Osteoblast (primary cell): ENCODE results near the gene RAD50. TPM values are rescaled to one million over a fixed set of nuclear protein-coding genes. Genes with fewer than 3 reads are reported as not detected.

Experiments
- DNase-seq: peaks from one replicate; pipeline ENCODE4 v3.0.0; 2011; ENCODE audit warnings: low spot score, mixed read lengths; ENCODE audit not compliant: insufficient read length; ENCODE audit errors: missing footprints
- H2AFZ ChIP-seq: 2 replicates; pipeline ENCODE4 v1.6.0; 2011; ENCODE audit warnings: mild to moderate bottlenecking, low read length
- H3K27ac ChIP-seq: 2 replicates; pipeline ENCODE4 v1.5.1; 2011; ENCODE audit warnings: mild to moderate bottlenecking, low read depth, low read length, moderate library complexity
- H3K27me3 ChIP-seq: 2 replicates; pipeline ENCODE4 v1.6.0; 2012; ENCODE audit warnings: mild to moderate bottlenecking, control low read depth, inconsistent platforms, low read length, moderate library complexity; ENCODE audit not compliant: insufficient read depth
- H3K36me3 ChIP-seq: 2 replicates; pipeline ENCODE4 v1.5.1; 2011; ENCODE audit warnings: mild to moderate bottlenecking, low read length, control low read depth, moderate library complexity; ENCODE audit not compliant: insufficient read depth
- H3K4me1 ChIP-seq: 2 replicates; pipeline ENCODE4 v1.5.1; 2011; ENCODE audit warnings: mild to moderate bottlenecking, low read length, control low read depth, moderate library complexity; ENCODE audit not compliant: insufficient read depth
- H3K4me2 ChIP-seq: 2 replicates; pipeline ENCODE4 v1.6.0; 2011; ENCODE audit warnings: mild to moderate bottlenecking, low read length; ENCODE audit not compliant: insufficient read depth
- H3K4me3 ChIP-seq: fragments of 200-600 bp; sonication (generic); 3 replicates; pipeline ENCODE4 v1.5.1; 2012; ENCODE audit warnings: mild to moderate bottlenecking, low read length, inconsistent platforms; ENCODE audit not compliant: insufficient read depth
- H3K79me2 ChIP-seq: 2 replicates; pipeline ENCODE4 v1.6.0; 2012; ENCODE audit warnings: mild to moderate bottlenecking, low read length, control low read depth, inconsistent platforms; ENCODE audit not compliant: insufficient read depth
- H3K9me3 ChIP-seq: 2 replicates; pipeline ENCODE4 v1.5.1; 2011; ENCODE audit warnings: low read depth, low read length, control low read depth
- H4K20me1 ChIP-seq: 2 replicates; pipeline ENCODE4 v1.6.0; 2012; ENCODE audit warnings: mild to moderate bottlenecking, low read length, control low read depth; ENCODE audit not compliant: insufficient read depth
- total RNA-seq: library from RNA; depleted of rRNA; stranded (reverse); fragments of >200 nt; gene quantifications from 2 replicates; pipeline ENCODE4 v1.2.3, GENCODE V29; 2012
- TF ChIP-seq, protein P1 (sequence below): IDR thresholded peaks from 2 replicates; pipeline ENCODE4 v1.5.1; 2011; ENCODE audit warnings: mild to moderate bottlenecking, low read depth, low read length, moderate library complexity; ENCODE audit errors: extremely low read depth

The RAD50 gene
- total RNA-seq, 1 donor = 39.4 TPM

DNA sequence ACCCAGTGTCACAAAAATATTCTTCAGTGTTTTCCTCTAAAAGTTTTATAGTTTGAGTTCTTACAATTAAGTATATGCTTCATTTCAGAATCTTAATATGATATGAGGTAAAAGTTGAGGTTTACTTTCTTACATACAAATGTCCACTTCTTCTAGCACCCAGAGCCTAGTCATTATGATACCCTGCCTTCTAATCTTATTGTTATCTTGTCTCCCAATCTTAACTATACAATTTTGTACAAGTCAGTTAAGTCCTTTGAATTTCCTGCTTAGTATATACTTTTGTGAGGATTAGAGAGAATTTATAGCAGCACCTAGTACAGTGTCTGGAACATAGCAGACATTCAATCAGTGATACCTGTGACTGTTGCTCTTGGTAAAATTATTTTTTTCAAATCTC, 29.3 kb downstream of the RAD50 start:
- no peaks in the 10 kb centered on the region for H3K27me3 ChIP-seq

DNA sequence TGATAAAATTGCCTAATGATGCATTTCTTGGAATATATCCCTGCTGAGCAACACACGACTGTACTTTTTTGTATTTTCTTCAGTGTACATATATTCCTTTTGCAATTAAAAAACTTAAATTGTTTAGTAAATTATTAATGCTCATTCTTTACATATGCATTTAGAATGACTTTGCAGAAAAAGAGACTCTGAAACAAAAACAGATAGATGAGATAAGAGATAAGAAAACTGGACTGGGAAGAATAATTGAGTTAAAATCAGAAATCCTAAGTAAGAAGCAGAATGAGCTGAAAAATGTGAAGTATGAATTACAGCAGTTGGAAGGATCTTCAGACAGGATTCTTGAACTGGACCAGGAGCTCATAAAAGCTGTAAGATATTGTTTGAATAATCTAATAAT, 32.7 kb downstream of the RAD50 start:
- Histone ChIP-seq H3K79me2 (no peaks in the 10 kb centered on the region), H3K4me3 (no peak overlapping the region), H3K4me2 (no peak overlapping the region), H3K36me3 (peaks cover 26% of the 10 kb centered on the region), H2AFZ (no peak overlapping the region), H3K27ac (no peak overlapping the region), H3K4me1 (no peaks in the 10 kb centered on the region), H3K9me3 (no peaks in the 10 kb centered on the region), H3K27me3 (no peaks in the 10 kb centered on the region), H4K20me1 (peaks cover 3% of the 10 kb centered on the region)
- DNase-seq = no peak
- TF ChIP-seq, protein P1, sequence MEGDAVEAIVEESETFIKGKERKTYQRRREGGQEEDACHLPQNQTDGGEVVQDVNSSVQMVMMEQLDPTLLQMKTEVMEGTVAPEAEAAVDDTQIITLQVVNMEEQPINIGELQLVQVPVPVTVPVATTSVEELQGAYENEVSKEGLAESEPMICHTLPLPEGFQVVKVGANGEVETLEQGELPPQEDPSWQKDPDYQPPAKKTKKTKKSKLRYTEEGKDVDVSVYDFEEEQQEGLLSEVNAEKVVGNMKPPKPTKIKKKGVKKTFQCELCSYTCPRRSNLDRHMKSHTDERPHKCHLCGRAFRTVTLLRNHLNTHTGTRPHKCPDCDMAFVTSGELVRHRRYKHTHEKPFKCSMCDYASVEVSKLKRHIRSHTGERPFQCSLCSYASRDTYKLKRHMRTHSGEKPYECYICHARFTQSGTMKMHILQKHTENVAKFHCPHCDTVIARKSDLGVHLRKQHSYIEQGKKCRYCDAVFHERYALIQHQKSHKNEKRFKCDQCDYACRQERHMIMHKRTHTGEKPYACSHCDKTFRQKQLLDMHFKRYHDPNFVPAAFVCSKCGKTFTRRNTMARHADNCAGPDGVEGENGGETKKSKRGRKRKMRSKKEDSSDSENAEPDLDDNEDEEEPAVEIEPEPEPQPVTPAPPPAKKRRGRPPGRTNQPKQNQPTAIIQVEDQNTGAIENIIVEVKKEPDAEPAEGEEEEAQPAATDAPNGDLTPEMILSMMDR = no peak

More for the DNA sequence above, 29.3 kb downstream of the RAD50 start:
- H3K4me3 ChIP-seq = no peak overlapping the region
- H3K36me3 ChIP-seq = peaks cover 17% of the 10 kb centered on the region
- H3K9me3 ChIP-seq = no peaks in the 10 kb centered on the region
- no peak for DNase-seq
- no peaks in the 10 kb centered on the region for H3K79me2 ChIP-seq
- no peaks in the 10 kb centered on the region for H3K4me1 ChIP-seq
- no peak overlapping the region for H2AFZ ChIP-seq
- no peaks in the 10 kb centered on the region for H4K20me1 ChIP-seq
- H3K4me2 ChIP-seq = no peak overlapping the region
- H3K27ac ChIP-seq = no peak overlapping the region
- TF ChIP-seq, protein P1 = no peak

DNA sequence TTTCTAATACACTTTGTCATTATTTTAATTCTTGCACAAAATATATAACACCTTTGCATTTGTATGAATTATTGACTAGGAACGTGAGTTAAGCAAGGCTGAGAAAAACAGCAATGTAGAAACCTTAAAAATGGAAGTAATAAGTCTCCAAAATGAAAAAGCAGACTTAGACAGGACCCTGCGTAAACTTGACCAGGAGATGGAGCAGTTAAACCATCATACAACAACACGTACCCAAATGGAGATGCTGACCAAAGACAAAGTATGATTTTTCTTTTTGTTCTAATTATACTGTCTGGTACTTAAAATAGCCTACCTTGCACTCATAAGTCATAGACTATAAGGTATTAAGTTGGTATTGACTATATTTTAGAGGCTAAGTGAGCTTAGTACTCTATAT, 34.4 kb downstream of the RAD50 start:
- Histone ChIP-seq H2AFZ (no peak overlapping the region), H3K4me3 (no peak overlapping the region), H3K9me3 (no peaks in the 10 kb centered on the region), H3K36me3 (peaks cover 33% of the 10 kb centered on the region), H3K79me2 (no peaks in the 10 kb centered on the region), H3K27me3 (no peaks in the 10 kb centered on the region), H3K4me1 (no peaks in the 10 kb centered on the region), H4K20me1 (peaks cover 3% of the 10 kb centered on the region), H3K4me2 (no peak overlapping the region), H3K27ac (no peak overlapping the region)
- TF ChIP-seq, protein P1 = peak; percentile 28
- DNase-seq = no peak

DNA sequence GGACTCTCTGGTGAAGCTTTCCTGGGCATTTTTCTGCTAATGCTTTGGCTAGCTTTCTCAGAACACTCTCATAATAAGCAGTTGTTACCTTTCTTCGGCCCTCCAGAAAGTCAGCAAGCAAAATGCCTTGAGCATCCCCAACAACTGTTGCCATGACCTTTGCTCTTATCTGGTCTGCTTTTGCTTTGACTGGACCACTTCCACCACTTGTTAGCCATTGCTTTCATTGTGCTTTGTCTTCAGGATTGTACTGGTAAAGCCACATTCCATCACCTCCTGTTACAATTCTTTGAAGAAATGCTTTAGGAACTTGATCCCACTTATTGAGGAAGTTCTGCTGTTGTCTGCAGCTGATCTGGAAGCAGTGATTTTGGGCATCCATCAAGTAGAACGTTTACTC, 35.7 kb downstream of the RAD50 start:
- no peak overlapping the region for H3K4me2 ChIP-seq
- H3K27me3 ChIP-seq = no peaks in the 10 kb centered on the region
- no peaks in the 10 kb centered on the region for H3K9me3 ChIP-seq
- no peak for DNase-seq
- no peak overlapping the region for H3K4me3 ChIP-seq
- no peaks in the 10 kb centered on the region for H3K79me2 ChIP-seq
- peaks cover 3% of the 10 kb centered on the region for H4K20me1 ChIP-seq
- no peaks in the 10 kb centered on the region for H3K4me1 ChIP-seq
- no peak overlapping the region for H3K27ac ChIP-seq
- peaks cover 45% of the 10 kb centered on the region for H3K36me3 ChIP-seq
- TF ChIP-seq, protein P1 = no peak
- H2AFZ ChIP-seq = no peak overlapping the region
